ENCODE measurements around the gene EFNB1.

DNA sequence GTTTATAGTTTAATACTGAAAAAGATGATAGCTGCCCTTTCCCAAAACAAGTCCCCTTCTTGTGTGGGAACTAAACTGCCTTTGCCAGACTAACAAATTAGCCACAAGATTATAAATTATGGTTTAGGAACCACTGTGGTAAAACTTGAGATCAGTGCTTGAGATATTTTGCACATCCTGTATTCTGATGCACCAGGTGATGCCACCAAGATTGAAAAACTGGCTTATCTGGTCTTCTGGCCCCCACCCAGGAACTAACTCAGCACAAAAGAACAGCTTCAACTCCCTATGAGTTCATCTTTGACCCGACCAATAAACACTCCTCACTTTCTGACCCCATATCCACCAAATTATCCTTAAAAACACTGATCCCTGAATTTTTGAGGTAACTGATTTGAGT, 36.7 kb upstream of the EFNB1 start:
- TF ChIP-seq, protein P1, sequence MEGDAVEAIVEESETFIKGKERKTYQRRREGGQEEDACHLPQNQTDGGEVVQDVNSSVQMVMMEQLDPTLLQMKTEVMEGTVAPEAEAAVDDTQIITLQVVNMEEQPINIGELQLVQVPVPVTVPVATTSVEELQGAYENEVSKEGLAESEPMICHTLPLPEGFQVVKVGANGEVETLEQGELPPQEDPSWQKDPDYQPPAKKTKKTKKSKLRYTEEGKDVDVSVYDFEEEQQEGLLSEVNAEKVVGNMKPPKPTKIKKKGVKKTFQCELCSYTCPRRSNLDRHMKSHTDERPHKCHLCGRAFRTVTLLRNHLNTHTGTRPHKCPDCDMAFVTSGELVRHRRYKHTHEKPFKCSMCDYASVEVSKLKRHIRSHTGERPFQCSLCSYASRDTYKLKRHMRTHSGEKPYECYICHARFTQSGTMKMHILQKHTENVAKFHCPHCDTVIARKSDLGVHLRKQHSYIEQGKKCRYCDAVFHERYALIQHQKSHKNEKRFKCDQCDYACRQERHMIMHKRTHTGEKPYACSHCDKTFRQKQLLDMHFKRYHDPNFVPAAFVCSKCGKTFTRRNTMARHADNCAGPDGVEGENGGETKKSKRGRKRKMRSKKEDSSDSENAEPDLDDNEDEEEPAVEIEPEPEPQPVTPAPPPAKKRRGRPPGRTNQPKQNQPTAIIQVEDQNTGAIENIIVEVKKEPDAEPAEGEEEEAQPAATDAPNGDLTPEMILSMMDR (IDR thresholded peaks at IDR 0.05 in 4 of 5, conservative IDR thresholded peaks at IDR 0.05 in 1 of 5), result no peak
- TF ChIP-seq POLR2A (IDR thresholded peaks at IDR 0.05), result no peak

All from gastrocnemius medialis (tissue), 4 donors.